OCI-LY7 (cell line): ENCODE results near the gene MAD2L2. TPM values are rescaled to one million over a fixed set of nuclear protein-coding genes. Genes with fewer than 3 reads are reported as not detected.

ENCODE experiments used
- BruUV-seq: library from RNA; stranded (reverse); fragments of 400-500 nt; replicated peaks from 2 replicates; lab custom pipeline; 2021; lab: Mats Ljungman, UMichigan
- CTCF ChIA-PET: fragments of 300-600 bp; sonication (Branson Sonifier 250); formaldehyde crosslinking; loops from one replicate; lab custom pipeline; 2022; ENCODE audit warnings: antibody characterized with exemption; ENCODE audit not compliant: unreplicated experiment; lab: Charles Lee
- POLR2A ChIA-PET: fragments of 300-600 bp; sonication (Branson Sonifier 250); formaldehyde crosslinking; loops from one replicate; lab custom pipeline; 2022; ENCODE audit warnings: antibody characterized with exemption; lab: Charles Lee
- DNase-seq: peaks from one replicate; pipeline ENCODE4 v3.0.0-alpha.2; 2015; ENCODE audit warnings: low spot score
- H2AFZ ChIP-seq: fragments of 200-600 bp; sonication (generic), shearing (Covaris generic); 2 replicates; pipeline ENCODE4 v1.6.1; 2014; ENCODE audit warnings: mild to moderate bottlenecking, antibody characterized with exemption, low read length, moderate library complexity
- H3K27ac ChIP-seq: fragments of 200-600 bp; sonication (generic); 2 replicates; pipeline ENCODE4 v1.5.1; 2014; ENCODE audit warnings: mixed run types, low read depth, mild to moderate bottlenecking, moderate library complexity, low read length, inconsistent platforms; ENCODE audit not compliant: poor library complexity, severe bottlenecking
- H3K36me3 ChIP-seq: fragments of 200-600 bp; sonication (generic); 2 replicates; pipeline ENCODE4 v1.6.1; 2014; ENCODE audit warnings: mild to moderate bottlenecking, antibody characterized with exemption, low read length, moderate library complexity, mixed read lengths; ENCODE audit not compliant: insufficient read depth
- H3K4me1 ChIP-seq: fragments of 200-600 bp; sonication (generic); 2 replicates; pipeline ENCODE4 v1.5.1; 2014; ENCODE audit warnings: mild to moderate bottlenecking, low read length; ENCODE audit not compliant: insufficient read depth, poor library complexity, severe bottlenecking
- H3K4me2 ChIP-seq: fragments of 200-600 bp; sonication (generic); 2 replicates; pipeline ENCODE4 v1.6.1; 2014; ENCODE audit warnings: mild to moderate bottlenecking, low read length
- H3K4me3 ChIP-seq: fragments of 200-600 bp; sonication (generic); 2 replicates; pipeline ENCODE4 v1.5.1; 2014; ENCODE audit warnings: mild to moderate bottlenecking, low read depth, low read length; ENCODE audit not compliant: poor library complexity, severe bottlenecking
- H3K79me2 ChIP-seq: fragments of 200-600 bp; sonication (generic); 2 replicates; pipeline ENCODE4 v1.6.1; 2016; ENCODE audit warnings: low read depth, mild to moderate bottlenecking, low read length, moderate library complexity, mixed read lengths; ENCODE audit not compliant: insufficient read depth
- H3K9me2 ChIP-seq: fragments of 200-600 bp; sonication (generic); 2 replicates; pipeline ENCODE4 v1.6.1; 2016; ENCODE audit warnings: mild to moderate bottlenecking, low read length, mixed read lengths; ENCODE audit not compliant: insufficient read depth
- H3K9me3 ChIP-seq: fragments of 200-600 bp; sonication (generic); 2 replicates; pipeline ENCODE4 v1.6.1; 2014; ENCODE audit warnings: mild to moderate bottlenecking, mixed run types, low read length, mixed read lengths
- H4K20me1 ChIP-seq: fragments of 200-600 bp; sonication (generic); 2 replicates; pipeline ENCODE4 v1.6.1; 2014; ENCODE audit warnings: mild to moderate bottlenecking, antibody characterized with exemption, low read length, moderate library complexity, mixed read lengths; ENCODE audit not compliant: insufficient read depth
- CTCF ChIP-seq: fragments of 200-600 bp; sonication (generic); conservative IDR thresholded peaks from 2 replicates; pipeline ENCODE4 v1.5.1; 2014; ENCODE audit warnings: mild to moderate bottlenecking, antibody characterized with exemption, low read length, moderate library complexity, mixed read lengths
- EZH2phosphoT487 ChIP-seq: fragments of 200-600 bp; sonication (generic); IDR thresholded peaks from 2 replicates; pipeline ENCODE4 v1.6.1; 2018; ENCODE audit warnings: low read depth, borderline replicate concordance, mild to moderate bottlenecking, mixed run types, antibody characterized with exemption, low read length, moderate library complexity, mixed read lengths
- intact Hi-C: fragments of 100-400 bp; cut with micrococcal nuclease; formaldehyde crosslinking; loops from one replicate; pipeline ENCODE4 v1.10.0; 2022; ENCODE audit not compliant: unreplicated experiment
- total RNA-seq, 2 experiments: library from RNA; depleted of rRNA in 1 of 2; stranded (reverse); fragments of >200 nt in 1 of 2; shearing (Covaris generic) in 1 of 2; gene quantifications; 2 replicates each; pipeline ENCODE4 v1.2.3, GENCODE V29; 2014 to 2022

MAD2L2 gene
- total RNA-seq, 2 experiments from 2014 or later = 89.7 to 144 TPM

- BruUV-seq = no TSS peak
- ChIA-PET CTCF (no interaction called here), POLR2A (interaction anchor here (0.7 kb wide), 1 partner anchor 20 kb away, joined by 5 read pairs; no protein-coding TSS in a partner anchor)
- H3K4me2 ChIP-seq = no peak overlapping the region
- H3K4me1 ChIP-seq = peaks cover 6% of the 10 kb centered on the region
- H3K79me2 ChIP-seq = no peaks in the 10 kb centered on the region
- no peak overlapping the region for H3K27ac ChIP-seq
- no peak overlapping the region for H3K4me3 ChIP-seq
- TF ChIP-seq CTCF = no peak
- TF ChIP-seq EZH2phosphoT487 = no peak
- H3K9me3 ChIP-seq = no peaks in the 10 kb centered on the region
- no peak for DNase-seq
- H4K20me1 ChIP-seq = no peaks in the 10 kb centered on the region
- no peak overlapping the region for H2AFZ ChIP-seq
- intact Hi-C loops = loop anchor here (10.0 kb wide), 1 partner anchor 307 kb away; no protein-coding TSS in a partner anchor
- peaks cover 7% of the 10 kb centered on the region; the same call in 1 of the 2 replicates for H3K36me3 ChIP-seq
- H3K9me2 ChIP-seq = no peaks in the 10 kb centered on the region
These were observed 23.3 kb downstream of the MAD2L2 start for GRCh38 chr1:11657654-11658053.

GRCh38 chr1:11654939-11655808 is 25.8 kb downstream of the MAD2L2 start:
- Histone ChIP-seq H3K9me3 (no peaks in the 10 kb centered on the region), H3K36me3 (peaks cover 7% of the 10 kb centered on the region; the same call in 1 of the 2 replicates), H3K4me2 (peak overlapping the region; percentile 85), H4K20me1 (no peaks in the 10 kb centered on the region), H3K79me2 (no peaks in the 10 kb centered on the region), H3K4me1 (peaks cover 16% of the 10 kb centered on the region), H3K4me3 (peak overlapping the region; percentile 72), H3K27ac (no peak overlapping the region), H3K9me2 (no peaks in the 10 kb centered on the region), H2AFZ (0 out of 2 replicates have a peak overlapping the region, but pooled peaks have one; percentile 12)
- TF ChIP-seq EZH2phosphoT487 = no peak
- TF ChIP-seq CTCF = no peak
- DNase-seq = no peak
- intact Hi-C loops = loop anchor here (10.0 kb wide), 1 partner anchor 310 kb away; no protein-coding TSS in a partner anchor
- CTCF ChIA-PET = no interaction called here
- BruUV-seq = no TSS peak
- POLR2A ChIA-PET = interaction anchor here (0.6 to 1.1 kb wide), 3 partner anchors 27 to 1442 kb away, joined by 4 to 6 read pairs (median 5); no protein-coding TSS in a partner anchor
